Measurements from ENCODE around the gene FCHSD2. TPM values are rescaled to one million over a fixed set of nuclear protein-coding genes. Genes with fewer than 3 reads are reported as not detected.

Gene FCHSD2
- total and polyA plus RNA-seq, 2 of the 8 experiments (the other 6 are each of a cell fraction or from before 2014, with no cell fraction given): 4.1 to 7.8 TPM

DNA sequence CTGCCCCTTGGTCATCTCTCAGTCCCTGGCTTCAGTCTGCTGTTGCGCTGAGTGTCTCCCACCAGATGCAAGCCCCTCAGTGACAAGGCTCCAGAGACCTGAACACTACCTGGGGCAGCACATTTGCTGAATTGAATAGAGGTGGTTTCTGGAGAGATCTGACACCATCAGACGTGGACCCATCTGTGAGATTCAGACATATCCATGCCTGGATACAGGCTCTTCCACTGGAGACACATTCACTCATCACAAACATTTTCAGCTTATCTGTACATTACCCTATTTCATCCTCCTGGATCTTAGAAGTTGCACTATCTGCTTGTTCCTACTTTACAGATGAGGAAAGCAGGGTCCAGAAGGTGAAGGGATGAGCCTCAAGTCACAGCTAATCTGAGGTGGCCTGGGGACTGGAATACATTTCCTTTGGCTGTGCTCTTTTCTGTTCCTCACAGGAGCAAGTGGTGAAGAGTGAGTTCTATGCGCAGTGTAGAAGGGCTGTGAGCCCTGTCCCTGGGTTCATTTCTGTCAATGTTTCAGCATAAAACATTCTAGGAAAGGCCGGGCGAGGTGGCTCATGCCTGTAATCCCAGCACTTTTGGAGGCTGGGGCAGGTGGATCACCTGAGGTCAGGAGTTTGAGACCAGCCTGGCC is 308.9 kb downstream of the FCHSD2 start:
- H3K14ac ChIP-seq (ENCODE audit: insufficient read length): no peak overlapping the region
- no peak overlapping the region for H2BK5ac ChIP-seq (ENCODE audit: low read depth, low read length)
- no peak overlapping the region for H3K4ac ChIP-seq (replicated peaks; ENCODE audit: insufficient read length, low read depth, low read length)
- no peak overlapping the region for H3K4me3 ChIP-seq (ENCODE audit: extremely low read depth in 1 of 4, insufficient read depth in 2 of 4, low read depth in 3 of 4, low read length in 4 of 4)
- H3K36me3 ChIP-seq (ENCODE audit: control insufficient read depth in 2 of 4, insufficient read depth in 4 of 4, low read length in 3 of 4): no peaks in the 10 kb centered on the region; a peak in 1 of 8 replicates
- 87% methylated on average over 5 of the region's 5 CpGs; no CpG with 5 or more reads in 1 of the 2 experiments for WGBS, 2 experiments (ENCODE audit: extremely low coverage in 1 of 2, insufficient coverage in 1 of 2, insufficient read length in 1 of 2, insufficient replicate concordance in 2 of 2, low coverage in 1 of 2, low lambda C conversion rate in 2 of 2, missing lambda C conversion rate in 1 of 2)
- no peaks in the 10 kb centered on the region for H3K9me3 ChIP-seq (ENCODE audit: insufficient read depth in 2 of 2, low read depth in 1 of 2, low read length in 1 of 2)
- 0 out of 2 replicates have a peak overlapping the region, but pooled peaks have one; percentile 32 for H2AK5ac ChIP-seq (ENCODE audit: low read depth, low read length)
- no peak for DNase-seq (ENCODE audit: low read depth in 1 of 2, low spot score in 2 of 2)
- no peaks in the 10 kb centered on the region; the same call in 1 of the 2 replicates for H3K79me1 ChIP-seq (ENCODE audit: low read depth, low read length)
- ChIA-PET POLR2A (ENCODE audit: partially characterized antibody) (interaction anchor here (0.6 to 1.1 kb wide), 2 partner anchors 344 to 964 kb away, joined by 3 read pairs; no protein-coding TSS in a partner anchor), CTCF (ENCODE audit: partially characterized antibody) (interaction anchor here (1.0 to 11.9 kb wide), 17 partner anchors 8 to 403 kb away, joined by 3 to 258 read pairs (median 9); no protein-coding TSS in a partner anchor)
- no peak overlapping the region for H2AFZ ChIP-seq (ENCODE audit: low read length)
- H2BK12ac ChIP-seq (ENCODE audit: low read depth, low read length): no peak overlapping the region
- H3K23ac ChIP-seq (ENCODE audit: insufficient read length): no peak overlapping the region
- no peak for TF ChIP-seq POLR2A (IDR thresholded peaks at IDR 0.05; ENCODE audit: control extremely low read depth in 1 of 2, low read depth in 2 of 2, low read length in 2 of 2)
- no peak for TF ChIP-seq MAX (IDR thresholded peaks at IDR 0.05)
- TF ChIP-seq SRF (IDR thresholded peaks at IDR 0.05; ENCODE audit: low read depth, low read length): no peak
- TF ChIP-seq CBX5 (IDR thresholded peaks at IDR 0.05; ENCODE audit: low read depth, low read length): no peak
- TF ChIP-seq BACH1 (IDR thresholded peaks at IDR 0.05; ENCODE audit: low read length): no peak
- TF ChIP-seq TAF1 (IDR thresholded peaks at IDR 0.05; ENCODE audit: low read depth, low read length): no peak
- TF ChIP-seq SAP30 (IDR thresholded peaks at IDR 0.05; ENCODE audit: insufficient read depth, insufficient replicate concordance, low read length): no peak
- TF ChIP-seq TEAD4 (IDR thresholded peaks at IDR 0.05; ENCODE audit: low read depth, low read length): no peak
- TF ChIP-seq RFX5 (IDR thresholded peaks at IDR 0.05; ENCODE audit: borderline replicate concordance, low read depth, low read length): no peak
- no peak for TF ChIP-seq SIN3A (conservative IDR thresholded peaks at IDR 0.05 in 1 of 2, IDR thresholded peaks at IDR 0.05 in 1 of 2; ENCODE audit: low read depth in 1 of 2, low read length in 2 of 2)
- no peak for TF ChIP-seq SUZ12 (IDR thresholded peaks at IDR 0.05; ENCODE audit: low read length)
- no peak overlapping the region for H2BK15ac ChIP-seq (ENCODE audit: low read length)
- H3K4me1 ChIP-seq (replicated peaks in 1 of 4; ENCODE audit: control insufficient read depth in 3 of 4, insufficient read depth in 4 of 4, low read length in 3 of 4): peaks cover 0 to 5% (median 4%) of the 10 kb centered on the region in 4 experiments; a peak in 6 of 7 replicates
- no peak overlapping the region for H4K5ac ChIP-seq (ENCODE audit: insufficient read length, low read depth, low read length)
- no peak overlapping the region for H3K27ac ChIP-seq (ENCODE audit: low read depth, low read length)
- H4K91ac ChIP-seq (replicated peaks; ENCODE audit: insufficient read length, low read length): no peak overlapping the region
- H3K79me2 ChIP-seq (ENCODE audit: control insufficient read depth in 1 of 2, insufficient read depth in 2 of 2, low read length in 2 of 2): no peaks in the 10 kb centered on the region
- H3K4me2 ChIP-seq (ENCODE audit: insufficient read depth in 1 of 2, low read depth in 2 of 2, low read length in 2 of 2): no peak overlapping the region
- FAIRE-seq: no peak
- no peak overlapping the region for H3K56ac ChIP-seq (replicated peaks; ENCODE audit: insufficient read length, low read depth, low read length)
- H3K27me3 ChIP-seq (replicated peaks in 1 of 4; ENCODE audit: control insufficient read depth in 3 of 4, extremely low read depth in 1 of 4, insufficient read depth in 3 of 4, low read length in 3 of 4): no peaks in the 10 kb centered on the region; a peak in 1 of 7 replicates
- no peak overlapping the region for H2BK120ac ChIP-seq (replicated peaks; ENCODE audit: low read depth, low read length)
- H3K18ac ChIP-seq (ENCODE audit: extremely low read depth, low read length): no peak overlapping the region
- no peaks in the 10 kb centered on the region for H4K20me1 ChIP-seq (replicated peaks in 1 of 2; ENCODE audit: control insufficient read depth in 1 of 2, insufficient read depth in 2 of 2, low read length in 2 of 2)
- H4K8ac ChIP-seq (ENCODE audit: extremely low read depth, insufficient read depth, low read length): no peak overlapping the region
- H3K23me2 ChIP-seq (ENCODE audit: low read depth, low read length): no peaks in the 10 kb centered on the region
- H2BK20ac ChIP-seq (ENCODE audit: low read length): no peak overlapping the region
- H3K9ac ChIP-seq (replicated peaks in 1 of 4; ENCODE audit: extremely low read depth in 1 of 4, low read depth in 3 of 4, low read length in 3 of 4): no peak overlapping the region
